ENCODE results near the gene ALDH5A1. TPM values are rescaled to one million over a fixed set of nuclear protein-coding genes. Genes with fewer than 3 reads are reported as not detected.
A peak's percentile ranks its signal among the peaks of the same experiment; 100 is the strongest.

ALDH5A1 gene
- total RNA-seq, 1 experiment from 2014 or later = 23.2 TPM

- Mint-ChIP-seq H3K9me3 (ENCODE audit: low read depth, unreplicated experiment) (no peaks in the 10 kb centered on the region), H3K36me3 (ENCODE audit: insufficient read depth, unreplicated experiment) (no peaks in the 10 kb centered on the region), H3K4me3 (ENCODE audit: low read depth, unreplicated experiment) (peak overlapping the region; percentile 48), H3K27me3 (ENCODE audit: unreplicated experiment) (no peaks in the 10 kb centered on the region), H3K27ac (ENCODE audit: unreplicated experiment) (peak overlapping the region; percentile 35), H3K4me1 (ENCODE audit: low read depth, unreplicated experiment) (peaks cover 40% of the 10 kb centered on the region)
- peak; percentile 96 for TF ChIP-seq CTCF (IDR thresholded peaks at IDR 0.05; ENCODE audit: unreplicated experiment)
- intact Hi-C loops (cut with micrococcal nuclease; ENCODE audit: unreplicated experiment) = loop anchor here (1.0 to 5.0 kb wide), 4 partner anchors 61 to 489 kb away; partner anchors contain the start of gene ACOT13
- DNase-seq = peak; percentile 91
- CTCF ChIA-PET = interaction anchor here (0.5 to 3.3 kb wide), 25 partner anchors 9 to 487 kb away, joined by 3 to 39 read pairs (median 4); partner anchors contain the start of genes ACOT13, C6orf62, GMNN and KIAA0319
- no TSS peak for BruUV-seq (replicated peaks)
These were observed 89.0 kb downstream of the ALDH5A1 start for GRCh38 chr6:24583463-24584381.

GRCh38 chr6:24584382-24584720 lies 89.6 kb downstream of the ALDH5A1 start:
- no peak for DNase-seq
- H3K4me1 Mint-ChIP-seq (ENCODE audit: low read depth, unreplicated experiment) = peaks cover 40% of the 10 kb centered on the region
- BruUV-seq (replicated peaks) = no TSS peak
- peak overlapping the region; percentile 48 for H3K4me3 Mint-ChIP-seq (ENCODE audit: low read depth, unreplicated experiment)
- no peaks in the 10 kb centered on the region for H3K36me3 Mint-ChIP-seq (ENCODE audit: insufficient read depth, unreplicated experiment)
- H3K9me3 Mint-ChIP-seq (ENCODE audit: low read depth, unreplicated experiment) = no peaks in the 10 kb centered on the region
- peak overlapping the region; percentile 35 for H3K27ac Mint-ChIP-seq (ENCODE audit: unreplicated experiment)
- H3K27me3 Mint-ChIP-seq (ENCODE audit: unreplicated experiment) = no peaks in the 10 kb centered on the region
- intact Hi-C loops (cut with micrococcal nuclease; ENCODE audit: unreplicated experiment) = loop anchor here (5.0 kb wide), 1 partner anchor 488 kb away; no protein-coding TSS in a partner anchor
- CTCF ChIA-PET = interaction anchor here (0.6 to 3.3 kb wide), 20 partner anchors 15 to 486 kb away, joined by 3 to 39 read pairs (median 4); partner anchors contain the start of genes ACOT13, ALDH5A1, C6orf62 and KIAA0319
- no peak for TF ChIP-seq CTCF (IDR thresholded peaks at IDR 0.05; ENCODE audit: unreplicated experiment)

Other genes starting within 250 kb of the ALDH5A1 start
- gene DCDC2, start 136.9 kb upstream of the ALDH5A1 start, total RNA-seq (2022) = 80.4 and 91.8 TPM in 2 replicates
- gene MRS2, start 92.0 kb upstream of the ALDH5A1 start, total RNA-seq (2022) = 56.0 and 56.7 TPM in 2 replicates
- gene GPLD1, start 5.4 kb upstream of the ALDH5A1 start, total RNA-seq (2022) = 2.0 and 3.5 TPM in 2 replicates
- 4.3 and 4.5 TPM in 2 replicates for gene KIAA0319, start 151.2 kb downstream of the ALDH5A1 start, total RNA-seq (2022)
- gene TDP2, start 171.9 kb downstream of the ALDH5A1 start, total RNA-seq (2022) = 71.7 and 72.9 TPM in 2 replicates
- gene ACOT13, start 172.1 kb downstream of the ALDH5A1 start, total RNA-seq (2022) = 74.5 and 78.9 TPM in 2 replicates
- 334 and 370 TPM in 2 replicates for gene C6orf62, start 224.2 kb downstream of the ALDH5A1 start, total RNA-seq (2022)